Ovary (tissue), 3 donors: ENCODE results near the gene SMTNL1.

Source experiments
- EP300 ChIP-seq: sonication (generic); formaldehyde crosslinking; IDR thresholded peaks from one replicate; pipeline ENCODE4 v1.6.1; 2017; ENCODE audit warnings: antibody characterized with exemption
- POLR2A ChIP-seq: fragments of 450-650 bp; IDR thresholded peaks from one replicate; pipeline ENCODE4 v1.6.1; 2017; ENCODE audit warnings: antibody characterized with exemption, mild to moderate bottlenecking, moderate library complexity
- TF ChIP-seq, protein P1 (sequence below), 3 donors: fragments of 450-650 bp in 2 of 3; fragments of 200-600 bp in 1 of 3; IDR thresholded peaks; one replicate each; pipeline versions ENCODE4 v1.5.1 to v1.8.0; 2016 to 2022; ENCODE audit warnings: antibody characterized with exemption in 3 of 3, mild to moderate bottlenecking in 1 of 3
- donor health status: DM: no; HTN: no; CAD: no.

DNA sequence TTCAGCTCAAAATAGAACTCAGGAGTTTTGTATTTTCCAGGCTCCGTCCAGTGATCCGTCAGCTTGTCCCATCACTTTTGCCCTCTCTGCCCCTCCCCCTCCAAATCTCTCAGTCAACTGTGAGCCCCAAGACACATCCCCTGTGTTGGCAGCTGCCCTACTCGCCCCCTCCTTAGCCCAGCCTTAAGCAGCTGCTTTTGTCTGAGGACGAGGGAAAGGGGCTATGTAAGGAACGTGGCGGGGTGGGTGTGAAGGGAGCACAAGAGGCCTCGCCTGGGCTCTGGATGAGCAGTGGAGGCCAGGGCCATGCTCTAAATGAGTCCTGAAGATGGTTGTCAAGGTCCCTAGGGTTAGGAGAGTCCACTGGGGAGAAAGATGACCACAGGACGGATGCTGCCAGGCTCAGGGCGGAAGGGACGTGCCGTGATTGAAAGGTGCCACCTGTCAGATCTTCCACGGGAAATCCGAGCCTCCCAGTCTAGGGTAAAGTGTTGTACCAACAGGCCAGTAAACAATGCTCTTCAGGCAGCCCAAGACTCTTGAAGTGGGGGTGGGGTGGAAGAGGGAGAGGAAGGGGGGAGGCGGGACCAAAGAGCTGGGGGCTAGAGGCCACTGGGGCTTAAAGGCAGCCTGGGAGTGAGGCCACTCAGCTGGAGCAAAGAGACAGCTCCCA lies at the start of gene SMTNL1:
- TF ChIP-seq POLR2A (no peak), EP300 (no peak)
- TF ChIP-seq, protein P1, sequence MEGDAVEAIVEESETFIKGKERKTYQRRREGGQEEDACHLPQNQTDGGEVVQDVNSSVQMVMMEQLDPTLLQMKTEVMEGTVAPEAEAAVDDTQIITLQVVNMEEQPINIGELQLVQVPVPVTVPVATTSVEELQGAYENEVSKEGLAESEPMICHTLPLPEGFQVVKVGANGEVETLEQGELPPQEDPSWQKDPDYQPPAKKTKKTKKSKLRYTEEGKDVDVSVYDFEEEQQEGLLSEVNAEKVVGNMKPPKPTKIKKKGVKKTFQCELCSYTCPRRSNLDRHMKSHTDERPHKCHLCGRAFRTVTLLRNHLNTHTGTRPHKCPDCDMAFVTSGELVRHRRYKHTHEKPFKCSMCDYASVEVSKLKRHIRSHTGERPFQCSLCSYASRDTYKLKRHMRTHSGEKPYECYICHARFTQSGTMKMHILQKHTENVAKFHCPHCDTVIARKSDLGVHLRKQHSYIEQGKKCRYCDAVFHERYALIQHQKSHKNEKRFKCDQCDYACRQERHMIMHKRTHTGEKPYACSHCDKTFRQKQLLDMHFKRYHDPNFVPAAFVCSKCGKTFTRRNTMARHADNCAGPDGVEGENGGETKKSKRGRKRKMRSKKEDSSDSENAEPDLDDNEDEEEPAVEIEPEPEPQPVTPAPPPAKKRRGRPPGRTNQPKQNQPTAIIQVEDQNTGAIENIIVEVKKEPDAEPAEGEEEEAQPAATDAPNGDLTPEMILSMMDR (IDR thresholded peaks at IDR 0.05): no peak
